OCI-LY7 (cell line): ENCODE results near the gene MEF2A. TPM values are rescaled to one million over a fixed set of nuclear protein-coding genes. Genes with fewer than 3 reads are reported as not detected.
A peak's percentile ranks its signal among the peaks of the same experiment; 100 is the strongest.

ENCODE experiments used
- BruUV-seq: library from RNA; stranded (reverse); fragments of 400-500 nt; replicated peaks from 2 replicates; lab custom pipeline; 2021; lab: Mats Ljungman, UMichigan
- CTCF ChIA-PET: fragments of 300-600 bp; sonication (Branson Sonifier 250); formaldehyde crosslinking; loops from one replicate; lab custom pipeline; 2022; ENCODE audit warnings: antibody characterized with exemption; ENCODE audit not compliant: unreplicated experiment; lab: Charles Lee
- POLR2A ChIA-PET: fragments of 300-600 bp; sonication (Branson Sonifier 250); formaldehyde crosslinking; loops from one replicate; lab custom pipeline; 2022; ENCODE audit warnings: antibody characterized with exemption; lab: Charles Lee
- DNase-seq: peaks from one replicate; pipeline ENCODE4 v3.0.0-alpha.2; 2015; ENCODE audit warnings: low spot score
- H2AFZ ChIP-seq: fragments of 200-600 bp; sonication (generic), shearing (Covaris generic); 2 replicates; pipeline ENCODE4 v1.6.1; 2014; ENCODE audit warnings: mild to moderate bottlenecking, antibody characterized with exemption, low read length, moderate library complexity
- H3K27ac ChIP-seq: fragments of 200-600 bp; sonication (generic); 2 replicates; pipeline ENCODE4 v1.5.1; 2014; ENCODE audit warnings: mixed run types, low read depth, mild to moderate bottlenecking, moderate library complexity, low read length, inconsistent platforms; ENCODE audit not compliant: poor library complexity, severe bottlenecking
- H3K36me3 ChIP-seq: fragments of 200-600 bp; sonication (generic); 2 replicates; pipeline ENCODE4 v1.6.1; 2014; ENCODE audit warnings: mild to moderate bottlenecking, antibody characterized with exemption, low read length, moderate library complexity, mixed read lengths; ENCODE audit not compliant: insufficient read depth
- H3K4me1 ChIP-seq: fragments of 200-600 bp; sonication (generic); 2 replicates; pipeline ENCODE4 v1.5.1; 2014; ENCODE audit warnings: mild to moderate bottlenecking, low read length; ENCODE audit not compliant: insufficient read depth, poor library complexity, severe bottlenecking
- H3K4me2 ChIP-seq: fragments of 200-600 bp; sonication (generic); 2 replicates; pipeline ENCODE4 v1.6.1; 2014; ENCODE audit warnings: mild to moderate bottlenecking, low read length
- H3K4me3 ChIP-seq: fragments of 200-600 bp; sonication (generic); 2 replicates; pipeline ENCODE4 v1.5.1; 2014; ENCODE audit warnings: mild to moderate bottlenecking, low read depth, low read length; ENCODE audit not compliant: poor library complexity, severe bottlenecking
- H3K79me2 ChIP-seq: fragments of 200-600 bp; sonication (generic); 2 replicates; pipeline ENCODE4 v1.6.1; 2016; ENCODE audit warnings: low read depth, mild to moderate bottlenecking, low read length, moderate library complexity, mixed read lengths; ENCODE audit not compliant: insufficient read depth
- H3K9me2 ChIP-seq: fragments of 200-600 bp; sonication (generic); 2 replicates; pipeline ENCODE4 v1.6.1; 2016; ENCODE audit warnings: mild to moderate bottlenecking, low read length, mixed read lengths; ENCODE audit not compliant: insufficient read depth
- H3K9me3 ChIP-seq: fragments of 200-600 bp; sonication (generic); 2 replicates; pipeline ENCODE4 v1.6.1; 2014; ENCODE audit warnings: mild to moderate bottlenecking, mixed run types, low read length, mixed read lengths
- H4K20me1 ChIP-seq: fragments of 200-600 bp; sonication (generic); 2 replicates; pipeline ENCODE4 v1.6.1; 2014; ENCODE audit warnings: mild to moderate bottlenecking, antibody characterized with exemption, low read length, moderate library complexity, mixed read lengths; ENCODE audit not compliant: insufficient read depth
- CTCF ChIP-seq: fragments of 200-600 bp; sonication (generic); conservative IDR thresholded peaks from 2 replicates; pipeline ENCODE4 v1.5.1; 2014; ENCODE audit warnings: mild to moderate bottlenecking, antibody characterized with exemption, low read length, moderate library complexity, mixed read lengths
- EZH2phosphoT487 ChIP-seq: fragments of 200-600 bp; sonication (generic); IDR thresholded peaks from 2 replicates; pipeline ENCODE4 v1.6.1; 2018; ENCODE audit warnings: low read depth, borderline replicate concordance, mild to moderate bottlenecking, mixed run types, antibody characterized with exemption, low read length, moderate library complexity, mixed read lengths
- intact Hi-C: fragments of 100-400 bp; cut with micrococcal nuclease; formaldehyde crosslinking; loops from one replicate; pipeline ENCODE4 v1.10.0; 2022; ENCODE audit not compliant: unreplicated experiment
- total RNA-seq, 2 experiments: library from RNA; depleted of rRNA in 1 of 2; stranded (reverse); fragments of >200 nt in 1 of 2; shearing (Covaris generic) in 1 of 2; gene quantifications; 2 replicates each; pipeline ENCODE4 v1.2.3, GENCODE V29; 2014 to 2022

MEF2A gene
- total RNA-seq, 2 experiments from 2014 or later: 28.0 to 38.2 TPM

GRCh38 chr15:99721104-99721778 is 155.5 kb downstream of the MEF2A start:
- Histone ChIP-seq H3K4me3 (no peak overlapping the region), H3K36me3 (no peaks in the 10 kb centered on the region), H4K20me1 (no peaks in the 10 kb centered on the region), H3K79me2 (no peaks in the 10 kb centered on the region), H3K4me2 (peak overlapping the region; percentile 6; the same call in 1 of the 2 replicates), H3K27ac (no peak overlapping the region), H3K4me1 (peaks cover 13% of the 10 kb centered on the region), H3K9me3 (no peaks in the 10 kb centered on the region), H3K9me2 (no peaks in the 10 kb centered on the region), H2AFZ (no peak overlapping the region; the same call in 1 of the 2 replicates)
- BruUV-seq: no TSS peak
- ChIA-PET POLR2A (no interaction called here), CTCF (no interaction called here)
- TF ChIP-seq CTCF (no peak), EZH2phosphoT487 (no peak)
- intact Hi-C loops: no loop called here
- DNase-seq: peak; percentile 51

- H3K79me2 ChIP-seq: no peaks in the 10 kb centered on the region
- intact Hi-C loops: no loop called here
- ChIA-PET POLR2A (no interaction called here), CTCF (no interaction called here)
- peaks cover 13% of the 10 kb centered on the region for H3K4me1 ChIP-seq
- H3K9me3 ChIP-seq: no peaks in the 10 kb centered on the region
- no peak for DNase-seq
- H4K20me1 ChIP-seq: no peaks in the 10 kb centered on the region
- H3K27ac ChIP-seq: no peak overlapping the region
- no peak for TF ChIP-seq CTCF
- TF ChIP-seq EZH2phosphoT487: no peak
- no peaks in the 10 kb centered on the region for H3K9me2 ChIP-seq
- no TSS peak for BruUV-seq
- H3K4me3 ChIP-seq: no peak overlapping the region
- H3K36me3 ChIP-seq: no peaks in the 10 kb centered on the region
- H3K4me2 ChIP-seq: no peak overlapping the region
- no peak overlapping the region for H2AFZ ChIP-seq
Measured at GRCh38 chr15:99721896-99722295, 156.1 kb downstream of the MEF2A start.

GRCh38 chr15:99722406-99722805 is 156.6 kb downstream of the MEF2A start:
- no peaks in the 10 kb centered on the region for H3K9me2 ChIP-seq
- H3K36me3 ChIP-seq: no peaks in the 10 kb centered on the region
- ChIA-PET POLR2A (interaction anchor here (1.0 kb wide), 1 partner anchor 11 kb away, joined by 3 read pairs; the partner anchor contains the start of gene LYSMD4), CTCF (no interaction called here)
- H3K79me2 ChIP-seq: no peaks in the 10 kb centered on the region
- no peaks in the 10 kb centered on the region for H4K20me1 ChIP-seq
- intact Hi-C loops: no loop called here
- H3K4me2 ChIP-seq: no peak overlapping the region
- DNase-seq: no peak
- no TSS peak for BruUV-seq
- no peak for TF ChIP-seq EZH2phosphoT487
- no peaks in the 10 kb centered on the region for H3K9me3 ChIP-seq
- H3K4me1 ChIP-seq: peaks cover 13% of the 10 kb centered on the region
- H3K27ac ChIP-seq: no peak overlapping the region
- no peak overlapping the region for H3K4me3 ChIP-seq
- H2AFZ ChIP-seq: no peak overlapping the region
